Activated CD8-positive, alpha-beta T cell treated with anti-CD3 and anti-CD28 coated beads for 36 hours (primary cell): ENCODE results near the gene RGS2. TPM values are rescaled to one million over a fixed set of nuclear protein-coding genes. Genes with fewer than 3 reads are reported as not detected.

ENCODE experiments used
- ATAC-seq: fragments of 200-7000 bp; cut with Tn5 transposase; one replicate; pipeline ENCODE4 v1.10.0; 2021; ENCODE audit warnings: mild to moderate bottlenecking, moderate library complexity
- CTCF ChIA-PET: fragments of 350-600 bp; sonication (Branson Sonifier 250); formaldehyde crosslinking; loops from one replicate; lab custom pipeline; 2021; ENCODE audit warnings: antibody characterized with exemption; lab: Charles Lee
- POLR2A ChIA-PET: fragments of 350-600 bp; sonication (Branson Sonifier 250); formaldehyde crosslinking; loops from one replicate; lab custom pipeline; 2021; ENCODE audit warnings: antibody characterized with exemption; lab: Charles Lee
- DNase-seq: peaks from one replicate; pipeline ENCODE4 v3.0.0-alpha.2; 2020
- H3K27ac Mint-ChIP-seq: one replicate; pipeline ENCODE4 v1.8.0; 2021; ENCODE audit warnings: mild to moderate bottlenecking, mixed read lengths
- H3K27me3 Mint-ChIP-seq: one replicate; pipeline ENCODE4 v1.8.0; 2021; ENCODE audit warnings: mixed read lengths
- H3K36me3 Mint-ChIP-seq: one replicate; pipeline ENCODE4 v1.8.0; 2021; ENCODE audit warnings: low read depth, mixed read lengths
- H3K4me1 Mint-ChIP-seq: one replicate; pipeline ENCODE4 v1.8.0; 2021; ENCODE audit warnings: low read depth, mixed read lengths
- H3K4me3 Mint-ChIP-seq: one replicate; pipeline ENCODE4 v1.8.0; 2021; ENCODE audit warnings: mild to moderate bottlenecking, moderate library complexity, mixed read lengths
- H3K9me3 Mint-ChIP-seq: one replicate; pipeline ENCODE4 v1.8.0; 2021; ENCODE audit warnings: mixed read lengths
- CTCF ChIP-seq: fragments of 200-600 bp; IDR thresholded peaks from one replicate; pipeline ENCODE4 v1.8.0; 2022; ENCODE audit warnings: antibody characterized with exemption, mild to moderate bottlenecking
- intact Hi-C: fragments of 100-400 bp; cut with micrococcal nuclease; formaldehyde crosslinking; loops from one replicate; pipeline ENCODE4 v1.10.0; 2022
- total RNA-seq, 2 experiments: library from RNA; stranded (reverse); gene quantifications; one replicate each; pipeline ENCODE4 v1.2.3, GENCODE V29; 2021

RGS2 gene
- total RNA-seq, 2 experiments from 2014 or later: 5.7 to 6.3 TPM

GRCh38 chr1:192764675-192765074, 44.2 kb upstream of the RGS2 start:
- Mint-ChIP-seq H3K9me3 (no peaks in the 10 kb centered on the region), H3K36me3 (no peaks in the 10 kb centered on the region), H3K4me3 (no peak overlapping the region), H3K27ac (no peak overlapping the region), H3K4me1 (no peaks in the 10 kb centered on the region), H3K27me3 (peaks cover 9% of the 10 kb centered on the region)
- TF ChIP-seq CTCF: no peak
- DNase-seq (no peak), ATAC-seq (no peak)
- ChIA-PET CTCF (no interaction called here), POLR2A (no interaction called here)
- intact Hi-C loops: no loop called here

- POLR2A ChIA-PET: no interaction called here
- Mint-ChIP-seq H3K9me3 (no peaks in the 10 kb centered on the region), H3K36me3 (no peaks in the 10 kb centered on the region), H3K4me1 (no peaks in the 10 kb centered on the region), H3K27ac (no peak overlapping the region), H3K27me3 (peaks cover 9% of the 10 kb centered on the region), H3K4me3 (no peak overlapping the region)
- ATAC-seq (no peak), DNase-seq (no peak)
- CTCF ChIA-PET: interaction anchor here (0.8 kb wide), 1 partner anchor 19 kb away, joined by 3 read pairs; no protein-coding TSS in a partner anchor
- intact Hi-C loops: no loop called here
- TF ChIP-seq CTCF: no peak
These were observed 42.7 kb upstream of the RGS2 start for GRCh38 chr1:192766009-192766625.

- TF ChIP-seq CTCF: no peak
- no peak overlapping the region for H3K27ac Mint-ChIP-seq
- H3K4me1 Mint-ChIP-seq: no peaks in the 10 kb centered on the region
- intact Hi-C loops: no loop called here
- H3K27me3 Mint-ChIP-seq: peaks cover 9% of the 10 kb centered on the region
- ATAC-seq (no peak), DNase-seq (no peak)
- ChIA-PET CTCF (no interaction called here), POLR2A (no interaction called here)
- no peaks in the 10 kb centered on the region for H3K9me3 Mint-ChIP-seq
- H3K36me3 Mint-ChIP-seq: no peaks in the 10 kb centered on the region
- no peak overlapping the region for H3K4me3 Mint-ChIP-seq
These were observed 42.0 kb upstream of the RGS2 start for GRCh38 chr1:192766876-192767275.

GRCh38 chr1:192767798-192768197, 41.0 kb upstream of the RGS2 start:
- no peak for TF ChIP-seq CTCF
- Mint-ChIP-seq H3K4me1 (no peaks in the 10 kb centered on the region), H3K27ac (no peak overlapping the region), H3K9me3 (no peaks in the 10 kb centered on the region), H3K4me3 (no peak overlapping the region), H3K36me3 (no peaks in the 10 kb centered on the region), H3K27me3 (peaks cover 7% of the 10 kb centered on the region)
- ATAC-seq (no peak), DNase-seq (no peak)
- ChIA-PET POLR2A (no interaction called here), CTCF (no interaction called here)
- intact Hi-C loops: no loop called here

GRCh38 chr1:192768463-192768862, 40.4 kb upstream of the RGS2 start:
- ChIA-PET POLR2A (no interaction called here), CTCF (no interaction called here)
- H3K9me3 Mint-ChIP-seq: no peaks in the 10 kb centered on the region
- H3K27ac Mint-ChIP-seq: no peak overlapping the region
- no peak for ATAC-seq
- DNase-seq: no peak
- H3K4me3 Mint-ChIP-seq: no peak overlapping the region
- H3K27me3 Mint-ChIP-seq: peaks cover 5% of the 10 kb centered on the region
- no peak for TF ChIP-seq CTCF
- H3K36me3 Mint-ChIP-seq: no peaks in the 10 kb centered on the region
- intact Hi-C loops: no loop called here
- H3K4me1 Mint-ChIP-seq: no peaks in the 10 kb centered on the region
